GM12878 (cell line): Measurements from ENCODE around the gene GPR78. TPM values are rescaled to one million over a fixed set of nuclear protein-coding genes. Genes with fewer than 3 reads are reported as not detected.

Source experiments
- ATAC-seq: fragments of 200-7000 bp; cut with Tn5 transposase; 3 replicates; pipeline ENCODE4 v1.9.1; 2020; ENCODE audit warnings: mild to moderate bottlenecking, moderate library complexity
- BruUV-seq: library from RNA; stranded (reverse); fragments of 400-500 nt; replicated peaks from 2 replicates; lab custom pipeline; 2021; lab: Mats Ljungman, UMichigan
- CTCF ChIA-PET: fragments of 300-600 bp; sonication (Branson Sonifier 250); formaldehyde crosslinking; extraction: SDS; loops from one replicate; lab custom pipeline; 2021; ENCODE audit warnings: inconsistent platforms; lab: Yijun Ruan, JAX
- POLR2A ChIA-PET: fragments of 350-600 bp; formaldehyde crosslinking; extraction: SDS; loops from one replicate; lab custom pipeline; 2021; ENCODE audit warnings: inconsistent platforms; lab: Charles Lee
- RAD21 ChIA-PET: fragments of 300-600 bp; sonication (Branson Sonifier 250); formaldehyde crosslinking; loops from one replicate; lab custom pipeline; 2023; ENCODE audit warnings: antibody characterized with exemption; ENCODE audit not compliant: unreplicated experiment; lab: Charles Lee
- SMC1A ChIA-PET: fragments of 300-600 bp; sonication (Branson Sonifier 250); formaldehyde crosslinking; loops from one replicate; lab custom pipeline; 2023; ENCODE audit not compliant: unreplicated experiment, uncharacterized antibody; lab: Charles Lee
- DNase-seq: peaks from one replicate; pipeline ENCODE4 v3.0.0-alpha.2; 2011; ENCODE audit warnings: low read depth, low spot score
- FAIRE-seq: peaks from 3 replicates; lab custom pipeline; 2011; peaks lifted over from hg19 to GRCh38; lab: Jason Lieb, UNC
- H2AFZ ChIP-seq: 2 replicates; pipeline ENCODE4 v1.6.0; 2011; ENCODE audit warnings: low read depth, low read length, control low read depth; ENCODE audit not compliant: control insufficient read depth
- H3K27ac ChIP-seq: 2 replicates; pipeline ENCODE4 v1.5.1; 2011; ENCODE audit warnings: control low read depth; ENCODE audit not compliant: control insufficient read depth, insufficient read depth
- H3K27me3 ChIP-seq, 2 experiments: replicated peaks in 1 of 2; 2 replicates each; pipeline versions ENCODE4 v1.6.0 to v1.6.1; 2011; ENCODE audit warnings: low read length in 1 of 2; ENCODE audit not compliant: control insufficient read depth in 2 of 2, insufficient read depth in 2 of 2
- H3K36me3 ChIP-seq, 2 experiments: 2 replicates each; pipeline ENCODE4 v1.5.1; 2011; ENCODE audit warnings: low read length in 1 of 2; ENCODE audit not compliant: control insufficient read depth in 2 of 2, insufficient read depth in 2 of 2
- H3K4me1 ChIP-seq: 2 replicates; pipeline ENCODE4 v1.6.1; 2011; ENCODE audit warnings: mild to moderate bottlenecking, low read length, moderate library complexity, mixed read lengths; ENCODE audit not compliant: control insufficient read depth, insufficient read depth
- H3K4me2 ChIP-seq: 2 replicates; pipeline ENCODE4 v1.6.0; 2011; ENCODE audit warnings: control low read depth; ENCODE audit not compliant: control insufficient read depth, insufficient read depth
- H3K4me3 ChIP-seq: fragments of 200-600 bp; sonication (generic); 2 replicates; pipeline ENCODE4 v1.5.1; 2016
- H3K79me2 ChIP-seq: 2 replicates; pipeline ENCODE4 v1.6.0; 2011; ENCODE audit warnings: low read length; ENCODE audit not compliant: control insufficient read depth, insufficient read depth
- H3K9ac ChIP-seq: 2 replicates; pipeline ENCODE4 v1.8.0; 2011; ENCODE audit warnings: low read length, control low read depth, mixed read lengths; ENCODE audit not compliant: control insufficient read depth, insufficient read depth
- H3K9me3 ChIP-seq: replicated peaks from 3 replicates; pipeline ENCODE4 v1.5.1; 2011; ENCODE audit warnings: mild to moderate bottlenecking, low read length; ENCODE audit not compliant: control insufficient read depth, insufficient read depth
- H4K20me1 ChIP-seq: 2 replicates; pipeline ENCODE4 v1.6.0; 2011; ENCODE audit not compliant: control insufficient read depth, insufficient read depth
- BHLHE40 ChIP-seq, 2 experiments: fragments of 450-650 bp in 1 of 2; IDR thresholded peaks; 2 replicates each; pipeline ENCODE4 v1.6.1; 2011 to 2017; ENCODE audit warnings: low read depth in 2 of 2, borderline replicate concordance in 1 of 2, improper control_type of control experiment in 1 of 2, low read length in 1 of 2, mild to moderate bottlenecking in 1 of 2
- CHD2 ChIP-seq: IDR thresholded peaks from 2 replicates; pipeline ENCODE4 v1.6.1; 2011; ENCODE audit warnings: low read depth, low read length, improper control_type of control experiment, borderline replicate concordance
- CUX1 ChIP-seq: IDR thresholded peaks from 2 replicates; pipeline ENCODE4 v1.6.1; 2012; ENCODE audit warnings: improper control_type of control experiment, low read depth, low read length; ENCODE audit not compliant: insufficient replicate concordance
- E4F1 ChIP-seq: fragments of 450-650 bp; IDR thresholded peaks from 2 replicates; pipeline ENCODE4 v1.6.1; 2018; ENCODE audit warnings: borderline replicate concordance, mild to moderate bottlenecking; ENCODE audit not compliant: partially characterized antibody
- NBN ChIP-seq: fragments of 450-650 bp; IDR thresholded peaks from 2 replicates; pipeline ENCODE4 v1.6.1; 2016
- SREBF2 ChIP-seq: IDR thresholded peaks from 2 replicates; pipeline ENCODE4 v1.6.1; 2012; ENCODE audit warnings: mild to moderate bottlenecking, low read length
- WRNIP1 ChIP-seq: IDR thresholded peaks from 2 replicates; pipeline ENCODE4 v1.6.1; 2011; ENCODE audit warnings: low read depth, low read length, improper control_type of control experiment, borderline replicate concordance
- YY1 ChIP-seq: IDR thresholded peaks from 2 replicates; pipeline ENCODE4 v1.6.1; 2011; ENCODE audit warnings: low read depth, mild to moderate bottlenecking, low read length
- WGBS: methylation state at CpG from one replicate; pipeline ENCODE4 v1.1.6; 2016; ENCODE audit warnings: low lambda C conversion rate; ENCODE audit not compliant: insufficient replicate concordance, insufficient coverage; ENCODE audit errors: missing lambda C conversion rate; 5-methylcytosine and 5-hydroxymethylcytosine counted together
- in situ Hi-C: fragments of 300-500 bp; cut with MboI; formaldehyde crosslinking; loops from 9 replicates; pipeline ENCODE4 v1.14.3; 2018; ENCODE audit warnings: mixed read lengths
- intact Hi-C: fragments of 100-400 bp; cut with micrococcal nuclease; formaldehyde crosslinking; loops from one replicate; pipeline ENCODE4 v1.14.2; 2022; ENCODE audit not compliant: unreplicated experiment
- polyA plus RNA-seq, 11 experiments: library from polyadenylated mRNA; depleted of rRNA in 4 of 11; unstranded in 6 of 11; stranded (reverse) in 5 of 11; fragments of >200 nt; fragmentation: Nextera tagmentation in 4 of 11; fragmentation: Illumina TruSeq in 1 of 11; extraction: Ambion mirVana in 4 of 11; extraction: Trizol in 1 of 11; gene quantifications; 1 replicate in 1 of 11; 2 replicates in 10 of 11; pipeline versions ENCODE4 v1.2.1 to v1.2.3, GENCODE V29; 2011 to 2016; ENCODE audit warnings: inconsistent platforms in 2 of 11, missing spikeins in 2 of 11, low read depth in 1 of 11
- total RNA-seq, 4 experiments: library from RNA; depleted of rRNA in 3 of 4; stranded (reverse); fragments of >200 nt in 3 of 4; fragmentation: Illumina TruSeq in 1 of 4; extraction: Trizol in 1 of 4; gene quantifications; 2 replicates each; pipeline versions ENCODE4 v1.2.1 to v1.2.3, GENCODE V29; 2013 to 2021

Gene GPR78
- total and polyA plus RNA-seq, 10 of the 15 experiments (the other 5 are each of a cell fraction or from before 2014, with no cell fraction given) = 0.03 TPM; not detected in 9

DNA sequence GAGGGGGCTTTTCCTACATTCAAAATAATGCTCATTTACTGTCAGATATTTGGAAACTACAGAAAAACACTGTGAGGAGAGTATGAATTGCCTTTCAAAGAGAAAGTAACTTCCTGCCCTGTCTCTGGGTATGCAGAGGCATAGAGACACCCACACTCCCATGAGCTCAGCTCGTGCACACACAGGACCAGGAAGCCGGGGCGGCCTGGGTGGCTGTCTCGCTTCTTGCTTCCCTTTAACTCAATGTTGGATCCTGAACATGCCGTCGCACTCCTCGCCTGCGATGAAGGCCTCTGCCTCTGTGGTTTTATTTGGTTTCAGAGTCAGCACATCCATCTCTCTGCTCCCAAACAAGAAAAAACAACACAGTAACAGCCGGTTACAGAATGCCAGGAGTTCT lies 40.1 kb upstream of the GPR78 start:
- WGBS = 61% methylated on average over 9 of the region's 9 CpGs
- CTCF ChIA-PET = no interaction called here
- Histone ChIP-seq H3K9me3 (peaks cover 3% of the 10 kb centered on the region; the same call in 2 of the 3 replicates), H3K36me3 (no peaks in the 10 kb centered on the region), H3K4me1 (peaks cover 24% of the 10 kb centered on the region), H3K79me2 (no peaks in the 10 kb centered on the region), H3K4me3 (no peak overlapping the region), H3K4me2 (no peak overlapping the region; the same call in 1 of the 2 replicates), H3K27me3 (no peaks in the 10 kb centered on the region)
- ATAC-seq = peak; percentile 67
- intact Hi-C loops = no loop called here
- BruUV-seq = no TSS peak
- TF ChIP-seq NBN (no peak), BHLHE40 (IDR thresholded peaks at IDR 0.05; ENCODE audit: borderline replicate concordance in 1 of 2, low read depth in 2 of 2, low read length in 1 of 2) (0 out of 4 replicates have a peak, but pooled peaks of 1 of the 2 experiments have one; percentile 22)
- TF ChIP-seq, all 136 proteins: peak for 1
- POLR2A ChIA-PET = no interaction called here
- no peaks in the 10 kb centered on the region for H4K20me1 ChIP-seq
- FAIRE-seq (no peak), DNase-seq (peak; percentile 28)
- in situ Hi-C loops = no loop called here
- no peak overlapping the region for H3K9ac ChIP-seq
- H3K27ac ChIP-seq = no peak overlapping the region; the same call in 1 of the 2 replicates
- SMC1A ChIA-PET = no interaction called here
- no peak overlapping the region; the same call in 1 of the 2 replicates for H2AFZ ChIP-seq
- RAD21 ChIA-PET = no interaction called here

- Histone ChIP-seq H4K20me1 (no peaks in the 10 kb centered on the region), H3K4me1 (peaks cover 24% of the 10 kb centered on the region), H2AFZ (no peak overlapping the region), H3K27ac (no peak overlapping the region), H3K27me3 (no peaks in the 10 kb centered on the region), H3K4me2 (no peak overlapping the region), H3K4me3 (no peak overlapping the region), H3K36me3 (no peaks in the 10 kb centered on the region), H3K79me2 (no peaks in the 10 kb centered on the region), H3K9me3 (no peaks in the 10 kb centered on the region), H3K9ac (no peak overlapping the region)
- no peak for DNase-seq
- ATAC-seq = no peak
- 68% methylated on average over 9 of the region's 11 CpGs for WGBS
- no TSS peak for BruUV-seq
- POLR2A ChIA-PET = interaction anchor here (0.5 kb wide), 1 partner anchor 1434 kb away, joined by 4 read pairs; no protein-coding TSS in a partner anchor
- intact Hi-C loops (no loop called here), in situ Hi-C loops (no loop called here)
- FAIRE-seq = no peak
- SMC1A ChIA-PET = no interaction called here
- RAD21 ChIA-PET = no interaction called here
- CTCF ChIA-PET = no interaction called here
- TF ChIP-seq E4F1 (no peak), CUX1 (no peak), SREBF2 (no peak), CHD2 (no peak), WRNIP1 (no peak), YY1 (no peak)
These were observed 39.6 kb upstream of the GPR78 start for GRCh38 chr4:8540586-8540985.
